HepG2 (cell line): ENCODE results near the gene LTBR. TPM values are rescaled to one million over a fixed set of nuclear protein-coding genes. Genes with fewer than 3 reads are reported as not detected.

Source experiments
- ATAC-seq: fragments of 200-7000 bp; cut with Tn5 transposase; 3 replicates; pipeline ENCODE4 v1.9.1; 2020; ENCODE audit warnings: mild to moderate bottlenecking, moderate library complexity
- BruUV-seq: library from RNA; stranded (reverse); fragments of 400-500 nt; replicated peaks from 2 replicates; lab custom pipeline; 2021; lab: Mats Ljungman, UMichigan
- CTCF ChIA-PET: fragments of 300-600 bp; formaldehyde crosslinking; extraction: SDS; loops from one replicate; lab custom pipeline; 2021; ENCODE audit warnings: low total read pairs, inconsistent platforms, low intra/inter-chr PET ratio; lab: Yijun Ruan, JAX
- POLR2A ChIA-PET: fragments of 350-600 bp; sonication (Branson Sonifier 250); formaldehyde crosslinking; loops from one replicate; lab custom pipeline; 2020; ENCODE audit warnings: antibody characterized with exemption, inconsistent platforms; lab: Yijun Ruan, JAX
- DNase-seq: peaks from one replicate; pipeline ENCODE4 v3.0.0-alpha.2; 2015; ENCODE audit warnings: low spot score
- FAIRE-seq: peaks from 3 replicates; lab custom pipeline; 2011; peaks lifted over from hg19 to GRCh38; lab: Jason Lieb, UNC
- H2AFZ ChIP-seq: one replicate; pipeline ENCODE4 v1.6.1; 2011; ENCODE audit warnings: low read length, inconsistent platforms
- H3K27ac ChIP-seq: fragments of 300-600 bp; 3 replicates; pipeline ENCODE4 v1.8.0; 2011; ENCODE audit warnings: mixed run types, mild to moderate bottlenecking, mixed read lengths, low read length, inconsistent platforms; ENCODE audit not compliant: insufficient read depth; ENCODE audit errors: extremely low read length
- H3K27me3 ChIP-seq, 2 experiments: fragments of 200-600 bp in 1 of 2; 2 replicates in 1 of 2; 3 replicates in 1 of 2; pipeline versions ENCODE4 v1.6.0 to v1.8.0; 2011; ENCODE audit warnings: low read length in 2 of 2, mild to moderate bottlenecking in 2 of 2, moderate library complexity in 2 of 2, inconsistent platforms in 1 of 2; ENCODE audit not compliant: insufficient read depth in 2 of 2, control insufficient read depth in 1 of 2
- H3K36me3 ChIP-seq, 2 experiments: fragments of 200-600 bp in 1 of 2; replicated peaks in 1 of 2; 2 replicates in 1 of 2; 3 replicates in 1 of 2; pipeline versions ENCODE4 v1.5.1 to v1.8.0; 2011; ENCODE audit warnings: low read length in 2 of 2, inconsistent platforms in 1 of 2; ENCODE audit not compliant: insufficient read depth in 2 of 2, control insufficient read depth in 1 of 2
- H3K4me1 ChIP-seq: 2 replicates; pipeline ENCODE4 v1.5.1; 2012; ENCODE audit warnings: low read length, inconsistent platforms; ENCODE audit not compliant: insufficient read depth
- H3K4me2 ChIP-seq: 2 replicates; pipeline ENCODE4 v1.6.0; 2011; ENCODE audit warnings: low read depth, low read length, inconsistent platforms
- H3K4me3 ChIP-seq, 3 experiments: fragments of 200-600 bp in 1 of 3; sonication (generic), shearing (Covaris generic) in 1 of 3; replicated peaks in 1 of 3; 2 replicates each; pipeline ENCODE4 v1.5.1; 2011 to 2016; ENCODE audit warnings: low read length in 3 of 3, inconsistent platforms in 2 of 3, low read depth in 2 of 3, mild to moderate bottlenecking in 2 of 3, control low read depth in 1 of 3, mixed read lengths in 1 of 3; ENCODE audit not compliant: insufficient read depth in 1 of 3
- H3K79me2 ChIP-seq: one replicate; pipeline ENCODE4 v1.6.1; 2011; ENCODE audit warnings: low read length, inconsistent platforms; ENCODE audit not compliant: insufficient read depth
- H3K9ac ChIP-seq: 2 replicates; pipeline ENCODE4 v1.6.0; 2011; ENCODE audit warnings: mild to moderate bottlenecking, low read depth, low read length, inconsistent platforms; ENCODE audit not compliant: insufficient read depth
- H3K9me3 ChIP-seq: 2 replicates; pipeline ENCODE4 v1.5.1; 2012; ENCODE audit warnings: mild to moderate bottlenecking, low read length
- H4K20me1 ChIP-seq: 2 replicates; pipeline ENCODE4 v1.6.0; 2011; ENCODE audit warnings: inconsistent platforms, mild to moderate bottlenecking, low read length, moderate library complexity; ENCODE audit not compliant: insufficient read depth
- ATF7-NPFF ChIP-seq: sonication (generic); formaldehyde crosslinking; IDR thresholded peaks from 2 replicates; pipeline ENCODE4 v1.8.1; 2023; ENCODE audit warnings: mild to moderate bottlenecking, low read depth, missing genetic modification reagents, moderate library complexity
- CBX5 ChIP-seq: sonication (generic); formaldehyde crosslinking; IDR thresholded peaks from 2 replicates; pipeline ENCODE4 v1.4.0; 2020; ENCODE audit warnings: missing genetic modification reagents, borderline replicate concordance
- SAP130 ChIP-seq: IDR thresholded peaks from 2 replicates; pipeline ENCODE4 v1.6.1; 2016; ENCODE audit warnings: low read depth
- TCF7 ChIP-seq: sonication (generic); IDR thresholded peaks from 2 replicates; pipeline ENCODE4 v1.6.1; 2016; ENCODE audit warnings: antibody characterized with exemption, low read depth
- ZNF678 ChIP-seq: sonication (generic); formaldehyde crosslinking; IDR thresholded peaks from 2 replicates; pipeline ENCODE4 v1.4.0; 2020; ENCODE audit warnings: mild to moderate bottlenecking, missing genetic modification reagents
- ZNF737 ChIP-seq: sonication (generic); formaldehyde crosslinking; IDR thresholded peaks from 2 replicates; pipeline ENCODE4 v1.5.0; 2020; ENCODE audit warnings: missing genetic modification reagents, mild to moderate bottlenecking, borderline replicate concordance
- ZSCAN20 ChIP-seq: sonication (generic); formaldehyde crosslinking; IDR thresholded peaks from 2 replicates; pipeline ENCODE4 v1.4.0; 2020; ENCODE audit warnings: missing genetic modification reagents, mild to moderate bottlenecking, borderline replicate concordance
- WGBS: methylation state at CpG from one replicate; pipeline ENCODE4 v1.1.6; 2017; ENCODE audit warnings: low lambda C conversion rate; 5-methylcytosine and 5-hydroxymethylcytosine counted together
- in situ Hi-C: cut with HindIII; loops from 2 replicates; pipeline ENCODE4 v1.10.0; 2017; ENCODE audit warnings: low pct_unique_long_range_greater_than_20kb; ENCODE audit not compliant: extremely low pct_ligation_motif_present
- intact Hi-C: fragments of 100-400 bp; cut with micrococcal nuclease; formaldehyde crosslinking; loops from one replicate; pipeline ENCODE4 v1.10.0; 2022; ENCODE audit not compliant: unreplicated experiment
- polyA plus RNA-seq, 8 experiments: library from polyadenylated mRNA; depleted of rRNA in 3 of 8; stranded (reverse) in 7 of 8; unstranded in 1 of 8; fragments of >200 nt; fragmentation: Illumina TruSeq in 4 of 8; extraction: Trizol in 4 of 8; gene quantifications; 2 replicates each; pipeline versions ENCODE4 v1.2.1 to v1.2.3, GENCODE V29; 2011 to 2016; ENCODE audit warnings: low read depth in 4 of 8, missing spikeins in 1 of 8, mixed read lengths in 1 of 8; ENCODE audit not compliant: insufficient read depth in 1 of 8
- total RNA-seq, 5 experiments: library from RNA; depleted of rRNA; stranded (reverse); fragments of >200 nt; fragmentation: Illumina TruSeq; extraction: Trizol; gene quantifications; 2 replicates each; pipeline ENCODE4 v1.2.3, GENCODE V29; 2016; ENCODE audit warnings: low read depth in 1 of 5
- TF ChIP-seq, protein P1 (sequence below), 2 experiments: sonication (generic) in 1 of 2; formaldehyde crosslinking in 1 of 2; IDR thresholded peaks; 2 replicates each; pipeline versions ENCODE4 v1.4.0 to v1.6.1; 2018 to 2020; ENCODE audit warnings: missing genetic modification reagents in 2 of 2, borderline replicate concordance in 1 of 2, low read depth in 1 of 2, mild to moderate bottlenecking in 1 of 2, missing biosample characterization in 1 of 2
- TF ChIP-seq, protein P2 (sequence below): sonication (generic); formaldehyde crosslinking; IDR thresholded peaks from 2 replicates; pipeline ENCODE4 v1.8.0; 2022; ENCODE audit warnings: mild to moderate bottlenecking, missing genetic modification reagents
- TF ChIP-seq, protein P3 (sequence below): IDR thresholded peaks from 2 replicates; pipeline ENCODE4 v1.6.1; 2018; ENCODE audit warnings: missing genetic modification reagents, mild to moderate bottlenecking, missing compliant biosample characterization
- TF ChIP-seq, protein P4 (sequence below): sonication (generic); formaldehyde crosslinking; IDR thresholded peaks from 2 replicates; pipeline ENCODE4 v1.4.0; 2020; ENCODE audit warnings: missing genetic modification reagents, mild to moderate bottlenecking, borderline replicate concordance

The LTBR gene
- total and polyA plus RNA-seq, 2 of the 13 experiments (the other 11 are each of a cell fraction or from before 2014, with no cell fraction given) = 31.4 to 34.8 TPM

DNA sequence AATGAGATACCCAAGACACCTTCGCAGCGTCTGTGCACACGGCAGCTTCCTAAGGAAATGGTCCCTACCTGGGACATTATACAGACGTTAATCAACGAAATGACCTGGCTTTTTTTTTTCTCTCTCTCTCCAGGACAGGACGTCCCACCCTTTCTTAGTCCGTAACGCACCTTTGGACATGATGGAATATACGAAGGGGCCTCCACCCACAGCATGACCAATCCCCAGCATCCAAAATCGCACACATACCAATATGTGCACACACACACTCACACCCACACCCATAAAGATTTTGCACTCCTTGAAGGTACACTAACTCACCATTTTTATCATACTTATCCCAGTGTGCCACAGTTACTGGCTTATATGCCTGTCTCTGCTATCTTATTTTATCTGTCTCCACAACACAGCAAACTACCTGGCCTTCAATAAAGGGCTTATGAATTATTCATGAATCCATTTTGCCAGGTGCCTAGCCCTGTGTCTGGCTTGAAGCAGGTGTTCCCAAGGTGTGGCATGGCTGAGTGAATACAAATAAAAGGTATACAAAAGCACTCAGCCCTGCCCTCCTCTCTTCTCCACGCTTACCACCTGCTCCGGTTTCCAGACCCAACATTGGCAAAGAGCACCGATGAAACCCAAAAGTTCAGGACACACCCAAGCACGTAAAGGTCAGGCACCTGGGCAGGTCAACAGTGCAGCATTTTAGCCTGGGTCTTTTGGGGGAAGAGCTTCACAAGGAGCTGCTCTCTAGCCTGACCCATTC lies 10.8 kb upstream of the LTBR start:
- peaks cover 0 to 21% of the 10 kb centered on the region in 2 experiments; a peak in 3 of 5 replicates for H3K27me3 ChIP-seq
- BruUV-seq = no TSS peak
- no peaks in the 10 kb centered on the region for H3K36me3 ChIP-seq
- no peaks in the 10 kb centered on the region for H4K20me1 ChIP-seq
- 24% methylated on average over 14 of the region's 14 CpGs for WGBS
- peak overlapping the region; percentile 68 for H3K9ac ChIP-seq
- peak overlapping the region; percentile 98 for H3K4me2 ChIP-seq
- H2AFZ ChIP-seq = no peak overlapping the region
- no peaks in the 10 kb centered on the region for H3K79me2 ChIP-seq
- 0 out of 2 replicates have a peak, but pooled peaks have one; percentile 1 for TF ChIP-seq TCF7
- no peak for TF ChIP-seq CBX5
- TF ChIP-seq, protein P1, sequence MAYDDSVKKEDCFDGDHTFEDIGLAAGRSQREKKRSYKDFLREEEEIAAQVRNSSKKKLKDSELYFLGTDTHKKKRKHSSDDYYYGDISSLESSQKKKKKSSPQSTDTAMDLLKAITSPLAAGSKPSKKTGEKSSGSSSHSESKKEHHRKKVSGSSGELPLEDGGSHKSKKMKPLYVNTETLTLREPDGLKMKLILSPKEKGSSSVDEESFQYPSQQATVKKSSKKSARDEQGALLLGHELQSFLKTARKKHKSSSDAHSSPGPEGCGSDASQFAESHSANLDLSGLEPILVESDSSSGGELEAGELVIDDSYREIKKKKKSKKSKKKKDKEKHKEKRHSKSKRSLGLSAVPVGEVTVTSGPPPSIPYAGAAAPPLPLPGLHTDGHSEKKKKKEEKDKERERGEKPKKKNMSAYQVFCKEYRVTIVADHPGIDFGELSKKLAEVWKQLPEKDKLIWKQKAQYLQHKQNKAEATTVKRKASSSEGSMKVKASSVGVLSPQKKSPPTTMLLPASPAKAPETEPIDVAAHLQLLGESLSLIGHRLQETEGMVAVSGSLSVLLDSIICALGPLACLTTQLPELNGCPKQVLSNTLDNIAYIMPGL (CRISPR knock-in tag; IDR thresholded peaks at IDR 0.05; ENCODE audit: borderline replicate concordance in 1 of 2, low read depth in 1 of 2) = 0 out of 4 replicates have a peak, but pooled peaks of 1 of the 2 experiments have one; percentile 3
- TF ChIP-seq, protein P2, sequence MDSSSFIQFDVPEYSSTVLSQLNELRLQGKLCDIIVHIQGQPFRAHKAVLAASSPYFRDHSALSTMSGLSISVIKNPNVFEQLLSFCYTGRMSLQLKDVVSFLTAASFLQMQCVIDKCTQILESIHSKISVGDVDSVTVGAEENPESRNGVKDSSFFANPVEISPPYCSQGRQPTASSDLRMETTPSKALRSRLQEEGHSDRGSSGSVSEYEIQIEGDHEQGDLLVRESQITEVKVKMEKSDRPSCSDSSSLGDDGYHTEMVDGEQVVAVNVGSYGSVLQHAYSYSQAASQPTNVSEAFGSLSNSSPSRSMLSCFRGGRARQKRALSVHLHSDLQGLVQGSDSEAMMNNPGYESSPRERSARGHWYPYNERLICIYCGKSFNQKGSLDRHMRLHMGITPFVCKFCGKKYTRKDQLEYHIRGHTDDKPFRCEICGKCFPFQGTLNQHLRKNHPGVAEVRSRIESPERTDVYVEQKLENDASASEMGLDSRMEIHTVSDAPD = peak; percentile 26; the same call in 1 of the 2 replicates
- TF ChIP-seq ZSCAN20 (CRISPR knock-in tag) = no peak
- no peak for TF ChIP-seq ZNF678
- no peak for TF ChIP-seq ZNF737 (CRISPR knock-in tag)
- TF ChIP-seq, protein P3, sequence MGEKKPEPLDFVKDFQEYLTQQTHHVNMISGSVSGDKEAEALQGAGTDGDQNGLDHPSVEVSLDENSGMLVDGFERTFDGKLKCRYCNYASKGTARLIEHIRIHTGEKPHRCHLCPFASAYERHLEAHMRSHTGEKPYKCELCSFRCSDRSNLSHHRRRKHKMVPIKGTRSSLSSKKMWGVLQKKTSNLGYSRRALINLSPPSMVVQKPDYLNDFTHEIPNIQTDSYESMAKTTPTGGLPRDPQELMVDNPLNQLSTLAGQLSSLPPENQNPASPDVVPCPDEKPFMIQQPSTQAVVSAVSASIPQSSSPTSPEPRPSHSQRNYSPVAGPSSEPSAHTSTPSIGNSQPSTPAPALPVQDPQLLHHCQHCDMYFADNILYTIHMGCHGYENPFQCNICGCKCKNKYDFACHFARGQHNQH (CRISPR knock-in tag) = peak; percentile 2; the same call in 1 of the 2 replicates
- no peak for TF ChIP-seq ATF7-NPFF (CRISPR knock-in tag)
- TF ChIP-seq SAP130 (CRISPR knock-in tag) = peak; percentile 15; the same call in 1 of the 2 replicates
- TF ChIP-seq, protein P4, sequence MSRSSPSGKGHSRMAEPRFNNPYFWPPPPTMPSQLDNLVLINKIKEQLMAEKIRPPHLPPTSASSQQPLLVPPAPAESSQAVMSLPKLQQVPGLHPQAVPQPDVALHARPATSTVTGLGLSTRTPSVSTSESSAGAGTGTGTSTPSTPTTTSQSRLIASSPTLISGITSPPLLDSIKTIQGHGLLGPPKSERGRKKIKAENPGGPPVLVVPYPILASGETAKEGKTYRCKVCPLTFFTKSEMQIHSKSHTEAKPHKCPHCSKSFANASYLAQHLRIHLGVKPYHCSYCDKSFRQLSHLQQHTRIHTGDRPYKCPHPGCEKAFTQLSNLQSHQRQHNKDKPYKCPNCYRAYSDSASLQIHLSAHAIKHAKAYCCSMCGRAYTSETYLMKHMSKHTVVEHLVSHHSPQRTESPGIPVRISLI (CRISPR knock-in tag) = peak; percentile 32; the same call in 1 of the 2 replicates
- TF ChIP-seq, all 625 proteins: peak for 6
- in situ Hi-C loops (loop anchor here (5.0 kb wide), 1 partner anchor 36 kb away; no protein-coding TSS in a partner anchor), intact Hi-C loops (loop anchor here (1.0 kb wide), 1 partner anchor 12 kb away; no protein-coding TSS in a partner anchor)
- ATAC-seq = no peak
- H3K4me1 ChIP-seq = peaks cover 96% of the 10 kb centered on the region
- H3K9me3 ChIP-seq = no peaks in the 10 kb centered on the region
- H3K27ac ChIP-seq = peak overlapping the region; percentile 96
- POLR2A ChIA-PET = interaction anchor here (1.8 to 7.5 kb wide), 6 partner anchors 10 to 50 kb away, joined by 6 to 278 read pairs (median 24); partner anchors contain the start of genes LTBR and TNFRSF1A
- DNase-seq = no peak
- FAIRE-seq = no peak
- CTCF ChIA-PET = interaction anchor here (1.8 kb wide), 1 partner anchor 38 kb away, joined by 4 read pairs; no protein-coding TSS in a partner anchor
- H3K4me3 ChIP-seq = peak overlapping the region; percentile 10 to 73 (median 41); a peak in 5 of 6 replicates
